Kidney epithelial cell (primary cell): ENCODE data around the gene LOXHD1. TPM values are rescaled to one million over a fixed set of nuclear protein-coding genes. Genes with fewer than 3 reads are reported as not detected.

ENCODE experiments used
- DNase-seq: peaks from one replicate; pipeline ENCODE4 v3.0.0-alpha.2; 2010; ENCODE audit warnings: low read depth
- H3K27me3 ChIP-seq: 2 replicates; pipeline ENCODE4 v1.6.0; 2011; ENCODE audit warnings: low read length; ENCODE audit not compliant: control insufficient read depth, insufficient read depth
- H3K36me3 ChIP-seq: 2 replicates; pipeline ENCODE4 v1.5.1; 2011; ENCODE audit warnings: low read length; ENCODE audit not compliant: control insufficient read depth, insufficient read depth
- H3K4me3 ChIP-seq: 2 replicates; pipeline ENCODE4 v1.5.1; 2011; ENCODE audit warnings: low read depth, mild to moderate bottlenecking, control low read depth, low read length
- total RNA-seq: library from RNA; depleted of rRNA; stranded (reverse); fragments of >200 nt; gene quantifications from 2 replicates; pipeline ENCODE4 v1.2.3, GENCODE V29; 2015
- TF ChIP-seq, protein P1 (sequence below): IDR thresholded peaks from 2 replicates; pipeline ENCODE4 v1.5.1; 2011; ENCODE audit warnings: mild to moderate bottlenecking, moderate library complexity, low read length, control low read depth, inconsistent platforms; ENCODE audit not compliant: insufficient read depth, poor library complexity, severe bottlenecking

Gene LOXHD1
- total RNA-seq, 1 donor from 2014 or later: 0.08 TPM

DNA sequence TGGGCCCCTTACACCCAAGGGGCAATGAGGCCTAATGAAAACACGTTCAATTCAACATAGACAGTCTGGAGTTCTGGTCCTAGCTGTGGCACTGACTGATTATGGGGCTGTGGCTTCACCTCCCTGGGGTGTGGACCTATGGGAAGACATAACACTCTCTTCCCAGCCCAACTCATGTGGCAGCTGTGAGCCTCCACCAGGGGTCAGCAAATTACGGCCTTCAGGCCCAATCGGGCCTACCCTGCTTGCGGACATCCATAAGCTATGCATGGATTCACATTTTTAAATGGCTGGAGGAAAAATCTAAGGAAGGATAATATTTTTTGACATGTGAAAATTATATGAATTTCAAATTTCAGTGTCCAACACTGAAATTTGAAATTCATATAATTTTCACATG is 101.3 kb downstream of the LOXHD1 start:
- Histone ChIP-seq H3K27me3 (no peaks in the 10 kb centered on the region), H3K4me3 (no peak overlapping the region), H3K36me3 (no peaks in the 10 kb centered on the region)
- TF ChIP-seq, protein P1, sequence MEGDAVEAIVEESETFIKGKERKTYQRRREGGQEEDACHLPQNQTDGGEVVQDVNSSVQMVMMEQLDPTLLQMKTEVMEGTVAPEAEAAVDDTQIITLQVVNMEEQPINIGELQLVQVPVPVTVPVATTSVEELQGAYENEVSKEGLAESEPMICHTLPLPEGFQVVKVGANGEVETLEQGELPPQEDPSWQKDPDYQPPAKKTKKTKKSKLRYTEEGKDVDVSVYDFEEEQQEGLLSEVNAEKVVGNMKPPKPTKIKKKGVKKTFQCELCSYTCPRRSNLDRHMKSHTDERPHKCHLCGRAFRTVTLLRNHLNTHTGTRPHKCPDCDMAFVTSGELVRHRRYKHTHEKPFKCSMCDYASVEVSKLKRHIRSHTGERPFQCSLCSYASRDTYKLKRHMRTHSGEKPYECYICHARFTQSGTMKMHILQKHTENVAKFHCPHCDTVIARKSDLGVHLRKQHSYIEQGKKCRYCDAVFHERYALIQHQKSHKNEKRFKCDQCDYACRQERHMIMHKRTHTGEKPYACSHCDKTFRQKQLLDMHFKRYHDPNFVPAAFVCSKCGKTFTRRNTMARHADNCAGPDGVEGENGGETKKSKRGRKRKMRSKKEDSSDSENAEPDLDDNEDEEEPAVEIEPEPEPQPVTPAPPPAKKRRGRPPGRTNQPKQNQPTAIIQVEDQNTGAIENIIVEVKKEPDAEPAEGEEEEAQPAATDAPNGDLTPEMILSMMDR: peak; percentile 39
- DNase-seq: no peak

DNA sequence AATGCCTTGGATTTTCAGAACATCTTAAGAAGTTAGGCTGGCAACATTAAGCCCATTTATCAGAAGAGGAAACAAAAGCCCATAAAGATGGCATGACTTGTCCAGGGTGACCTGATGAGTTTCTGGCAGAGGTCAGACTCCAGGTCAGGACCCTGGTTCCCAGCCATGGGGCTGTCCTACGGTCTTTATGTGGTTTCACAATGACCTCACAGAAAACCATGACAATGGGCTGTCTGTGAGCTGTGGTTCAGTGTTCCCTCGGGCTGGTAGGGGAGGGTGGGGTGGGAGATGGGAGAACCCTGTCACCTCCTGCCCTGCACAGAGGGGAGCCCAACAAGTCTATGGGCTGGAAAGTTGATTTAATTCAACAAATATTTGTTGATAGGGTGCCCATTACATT is 101.8 kb downstream of the LOXHD1 start:
- TF ChIP-seq, protein P1: no peak
- H3K4me3 ChIP-seq: no peak overlapping the region
- H3K36me3 ChIP-seq: no peaks in the 10 kb centered on the region

DNA sequence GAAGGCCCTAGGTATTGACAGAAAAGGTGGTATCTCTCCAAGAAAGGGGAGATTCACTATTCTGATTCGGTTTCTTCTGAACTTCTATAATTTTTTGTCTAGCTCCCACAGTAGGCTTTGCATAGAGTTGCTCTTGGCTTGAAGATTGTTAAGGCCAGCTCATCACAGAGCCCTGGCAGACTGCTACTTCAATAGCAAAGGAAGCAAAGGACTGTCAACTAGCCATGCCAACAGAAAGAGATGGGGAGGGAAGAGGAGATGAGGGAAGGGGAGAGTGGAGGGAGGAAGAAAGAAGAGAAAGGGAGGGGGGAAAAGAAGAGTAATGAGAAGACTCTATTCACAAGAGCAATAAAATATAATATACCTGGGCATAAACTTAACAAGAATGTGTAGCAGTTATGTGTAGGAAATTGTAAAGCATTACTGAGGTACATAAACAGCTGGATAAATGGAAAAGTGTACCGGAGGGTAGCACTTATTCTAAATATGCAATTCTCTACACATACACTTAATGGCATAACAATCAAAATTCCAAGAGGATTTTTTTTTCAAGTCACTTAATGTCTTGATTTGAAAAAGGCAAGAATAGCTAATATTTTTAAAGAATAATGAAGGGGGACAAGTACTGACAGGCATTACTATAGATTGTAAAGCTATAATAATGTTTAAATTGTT is 102.5 kb downstream of the LOXHD1 start:
- no peaks in the 10 kb centered on the region for H3K27me3 ChIP-seq

More for the DNA sequence above, 101.8 kb downstream of the LOXHD1 start:
- no peaks in the 10 kb centered on the region for H3K27me3 ChIP-seq
- DNase-seq: no peak

GRCh38 chr18:46550609-46551008 is 106.4 kb downstream of the LOXHD1 start:
- no peak for DNase-seq
- Histone ChIP-seq H3K27me3 (no peaks in the 10 kb centered on the region), H3K36me3 (no peaks in the 10 kb centered on the region), H3K4me3 (no peak overlapping the region)
- TF ChIP-seq, protein P1: no peak

More for the DNA sequence above, 102.5 kb downstream of the LOXHD1 start:
- no peaks in the 10 kb centered on the region for H3K36me3 ChIP-seq
- DNase-seq: no peak
- no peak overlapping the region for H3K4me3 ChIP-seq
- TF ChIP-seq, protein P1: no peak

DNA sequence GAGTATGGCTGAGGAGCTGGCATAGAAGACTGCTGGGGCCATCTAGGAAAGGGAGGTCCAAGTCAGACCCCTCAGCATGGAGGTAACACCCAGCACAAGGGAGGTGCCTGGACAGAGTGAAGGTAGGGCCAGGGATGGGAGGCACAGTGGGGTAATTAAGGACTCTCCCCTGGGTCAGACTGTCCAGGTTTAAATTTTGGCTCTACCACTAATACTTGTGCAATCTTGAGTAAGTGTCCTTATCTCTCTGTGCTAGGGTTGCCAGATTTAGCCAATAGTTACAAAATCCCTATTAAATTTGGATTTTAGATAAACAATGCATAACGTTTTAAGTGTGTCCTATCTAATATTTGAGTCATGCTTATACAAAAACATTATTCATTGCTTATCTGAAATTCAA is 109.5 kb downstream of the LOXHD1 start:
- no peaks in the 10 kb centered on the region for H3K27me3 ChIP-seq
- TF ChIP-seq, protein P1: no peak
- H3K4me3 ChIP-seq: no peak overlapping the region
- no peaks in the 10 kb centered on the region for H3K36me3 ChIP-seq
- no peak for DNase-seq

GRCh38 chr18:46546111-46546640 is 110.8 kb downstream of the LOXHD1 start:
- TF ChIP-seq, protein P1: no peak
- Histone ChIP-seq H3K4me3 (no peak overlapping the region), H3K27me3 (no peaks in the 10 kb centered on the region), H3K36me3 (no peaks in the 10 kb centered on the region)
- no peak for DNase-seq
